ENCODE results near the gene DNAJC17.

Gene DNAJC17

DNA sequence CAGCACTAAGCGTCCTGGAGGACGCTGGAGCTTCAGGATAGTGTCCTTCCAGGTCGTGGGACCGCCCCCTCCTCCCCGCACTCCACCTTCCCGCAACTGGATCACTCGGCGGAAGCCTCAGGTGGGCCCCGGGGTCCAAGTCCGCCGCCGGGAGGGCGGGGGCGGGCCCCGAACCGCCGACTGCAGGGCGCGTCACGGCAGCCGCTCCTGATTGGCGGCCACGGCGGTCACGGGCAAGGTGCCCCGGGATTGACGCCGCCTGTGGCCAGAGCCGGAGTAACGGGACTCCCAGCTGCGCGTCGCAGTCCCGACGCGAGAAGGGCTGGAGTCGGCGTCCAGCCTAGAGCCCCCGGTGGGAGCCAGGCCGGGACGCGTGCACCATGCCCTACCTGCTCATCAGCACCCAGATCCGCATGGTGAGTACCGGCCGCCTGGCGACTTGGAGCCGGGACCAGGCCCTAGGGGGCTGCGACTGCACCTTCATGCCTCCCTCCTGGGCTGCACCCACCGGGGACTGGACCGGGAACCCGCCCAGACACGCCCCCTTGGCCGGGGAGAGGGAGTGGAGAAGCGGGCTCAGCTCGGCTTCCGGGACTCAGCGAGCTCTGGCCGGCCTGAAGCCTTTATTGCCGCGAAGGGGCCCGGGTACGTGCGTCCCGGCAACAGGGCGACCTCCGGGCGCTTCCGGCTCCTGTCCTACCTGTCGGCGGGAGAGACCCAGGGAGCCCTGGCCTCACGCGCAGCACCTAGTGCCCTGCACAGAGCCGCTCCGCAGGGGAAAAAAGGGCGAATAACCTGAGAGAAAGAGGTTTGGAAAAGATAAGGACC lies 43.3 kb downstream of the DNAJC17 start, which contains the start of gene GCHFR:
TSS of gene GCHFR (plus strand) at position 268 of the 828 bp plus-strand sequence. CDS start at position 381, 113 bp downstream.
- DNase-seq = peak; percentile 63

DNA sequence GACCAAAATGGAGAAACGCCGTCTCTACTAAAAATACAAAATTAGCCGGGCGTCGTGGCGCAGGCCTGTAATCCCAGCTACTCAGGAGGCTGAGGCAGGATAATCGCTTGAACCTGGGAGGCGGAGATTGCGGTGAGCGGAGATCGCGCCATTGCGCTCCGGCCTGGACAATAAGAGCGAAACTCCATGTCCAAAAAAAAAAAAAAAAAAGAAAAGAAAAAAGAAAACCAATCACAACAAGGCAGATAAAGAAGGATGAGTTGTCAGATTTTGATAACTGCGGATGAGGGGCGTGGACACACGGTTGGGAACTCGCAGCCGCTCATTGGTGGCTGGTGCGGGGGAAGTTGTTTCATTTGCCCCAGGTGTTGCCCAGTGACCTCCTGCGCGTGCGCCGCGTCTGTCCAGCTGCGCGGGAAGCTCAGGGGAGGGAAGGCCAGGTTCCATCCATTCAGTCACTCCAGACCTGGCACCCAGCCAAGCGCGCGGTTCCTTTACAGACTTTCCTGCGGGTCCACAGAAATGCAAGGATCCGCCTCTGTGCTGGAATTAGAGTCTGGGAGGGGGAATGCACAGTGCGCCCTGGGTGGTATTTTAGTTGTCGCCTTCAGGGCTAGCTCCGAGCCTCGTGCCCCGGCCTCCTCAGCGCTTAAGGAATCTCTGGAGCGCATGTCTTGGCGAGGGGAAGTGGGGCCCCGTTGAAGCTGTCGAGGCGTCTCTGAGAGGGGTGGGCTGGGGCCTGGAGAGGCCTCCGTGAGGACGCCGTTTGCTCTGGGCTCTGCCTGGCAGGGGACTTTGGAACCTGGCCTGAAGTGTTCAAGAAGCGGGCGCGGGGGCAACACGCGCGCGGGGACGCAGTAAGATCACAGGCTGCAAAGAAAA lies 44.1 kb downstream of the DNAJC17 start:
- DNase-seq = no peak

DNA sequence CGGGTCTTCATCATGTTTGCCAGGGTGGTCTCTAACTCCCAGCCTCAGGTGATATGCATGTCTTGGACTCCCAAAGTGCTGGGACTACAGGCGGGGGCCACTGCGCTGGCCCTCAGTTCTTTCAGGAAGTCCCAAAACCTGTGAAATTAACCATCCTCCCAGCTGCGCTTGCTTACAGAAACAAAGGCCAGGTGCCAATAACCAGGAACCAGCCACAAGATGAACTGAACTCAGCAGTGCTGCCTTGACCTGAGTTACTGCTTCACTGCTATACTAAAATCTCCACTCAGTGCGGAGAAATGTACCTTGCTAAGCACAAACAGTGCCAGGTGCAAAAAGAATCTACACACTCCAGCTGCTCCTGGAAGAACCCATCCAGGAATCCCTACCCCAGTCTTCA lies 47.3 kb downstream of the DNAJC17 start:
- no peak for DNase-seq

DNA sequence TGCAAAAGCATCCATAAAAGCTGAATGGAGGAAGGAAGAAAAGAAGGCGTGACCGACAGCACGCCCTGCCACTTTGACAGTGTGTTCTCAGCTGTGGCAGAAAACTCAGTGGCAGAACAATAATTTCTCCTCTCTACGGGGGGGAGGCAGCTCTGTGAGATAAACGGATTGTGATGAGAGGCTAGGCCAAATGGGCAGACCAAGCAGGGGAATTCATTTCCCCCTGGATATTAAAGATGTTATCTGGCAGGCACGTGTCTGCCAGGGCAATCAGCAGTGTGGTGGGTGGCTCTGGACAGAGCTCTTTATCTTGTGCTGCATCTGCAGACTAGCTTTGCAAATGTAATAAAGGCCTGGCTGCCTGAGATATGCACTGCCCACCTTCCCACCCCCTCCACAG lies 50.3 kb downstream of the DNAJC17 start:
- DNase-seq = no peak

DNA sequence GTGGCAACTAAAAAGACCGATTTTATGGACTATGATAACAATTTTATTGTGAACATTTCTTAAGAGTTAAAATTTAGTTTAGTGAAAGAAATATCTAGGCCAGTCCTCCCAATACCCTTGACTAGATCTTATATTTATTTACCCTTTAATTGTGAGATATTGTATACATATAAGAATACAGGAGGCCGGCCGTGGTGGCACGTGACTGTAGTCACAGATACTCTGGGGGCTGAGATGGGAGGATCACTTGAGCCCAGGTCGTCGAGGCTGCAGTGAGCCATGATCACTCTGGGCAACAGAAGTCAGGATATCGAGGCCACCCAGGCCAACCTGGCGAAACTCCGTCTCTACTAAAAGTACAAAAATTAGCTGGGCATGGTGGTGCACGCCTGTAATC lies 51.5 kb downstream of the DNAJC17 start:
- no peak for DNase-seq

DNA sequence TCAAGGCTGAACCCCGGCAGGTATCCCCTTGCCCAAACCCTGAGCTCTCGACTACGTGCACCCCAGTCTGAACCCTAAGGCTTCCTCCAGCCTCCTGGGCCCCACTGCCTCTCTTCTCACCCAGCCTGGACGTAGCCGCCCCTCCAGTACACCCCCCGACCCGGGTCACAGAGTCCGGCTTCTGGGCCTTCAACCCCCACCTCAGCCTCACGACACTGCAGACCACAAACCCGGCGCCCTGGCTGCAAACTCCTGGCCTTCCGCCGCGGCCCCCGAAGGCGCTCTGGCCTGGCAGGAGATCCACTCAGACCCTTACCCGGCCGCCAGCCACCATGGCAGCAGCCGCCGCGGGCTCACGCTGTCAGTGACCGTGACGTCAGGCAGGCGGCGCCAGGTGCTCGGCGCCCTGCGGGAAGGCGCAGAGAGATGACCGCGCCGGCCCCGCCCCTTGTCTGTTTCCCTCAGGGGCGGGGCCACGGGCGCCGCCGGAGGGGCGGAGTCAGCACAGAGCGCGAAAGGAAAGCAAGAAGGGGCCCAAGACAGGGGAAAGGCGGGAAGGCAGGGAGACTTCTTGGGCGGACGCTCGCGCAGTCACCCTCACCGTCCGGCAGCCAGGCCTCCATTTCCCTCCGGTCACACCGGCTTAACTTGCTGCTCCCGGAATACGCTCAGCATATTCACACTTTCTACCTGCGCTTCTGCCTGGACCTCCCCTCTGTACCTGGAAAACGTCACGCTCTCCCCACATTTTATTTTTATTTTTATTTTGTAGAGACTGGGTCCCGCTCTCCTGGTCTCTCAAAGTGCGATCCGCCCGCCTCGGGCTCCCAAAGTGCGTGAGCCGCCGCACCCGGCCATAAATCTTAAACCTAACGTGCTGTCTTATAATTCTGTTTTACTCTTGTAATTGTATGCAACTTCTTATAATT lies 52.1 kb downstream of the DNAJC17 start, which contains the start of gene RMDN3:
TSS of gene RMDN3 (minus strand) at position 372 of the 929 bp plus-strand sequence. CDS start 471 bp downstream, outside the sequence.
- DNase-seq = peak; percentile 91

DNA sequence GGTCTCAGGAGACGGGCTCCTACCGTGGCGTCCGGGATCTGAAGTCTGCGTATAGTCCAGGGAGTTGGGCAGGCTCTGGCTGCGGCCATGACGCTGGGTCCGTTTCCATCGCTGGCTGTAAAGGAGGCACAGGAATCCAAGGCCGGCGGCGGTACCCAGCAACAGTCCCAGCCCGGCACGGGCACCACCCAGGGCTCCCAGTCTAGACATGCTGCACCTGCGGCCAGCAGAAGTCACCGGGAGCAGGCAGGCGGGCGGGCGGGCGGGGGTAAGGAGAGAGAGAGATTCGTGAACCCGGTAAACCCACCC lies 52.7 kb downstream of the DNAJC17 start:
- no peak for DNase-seq

DNA sequence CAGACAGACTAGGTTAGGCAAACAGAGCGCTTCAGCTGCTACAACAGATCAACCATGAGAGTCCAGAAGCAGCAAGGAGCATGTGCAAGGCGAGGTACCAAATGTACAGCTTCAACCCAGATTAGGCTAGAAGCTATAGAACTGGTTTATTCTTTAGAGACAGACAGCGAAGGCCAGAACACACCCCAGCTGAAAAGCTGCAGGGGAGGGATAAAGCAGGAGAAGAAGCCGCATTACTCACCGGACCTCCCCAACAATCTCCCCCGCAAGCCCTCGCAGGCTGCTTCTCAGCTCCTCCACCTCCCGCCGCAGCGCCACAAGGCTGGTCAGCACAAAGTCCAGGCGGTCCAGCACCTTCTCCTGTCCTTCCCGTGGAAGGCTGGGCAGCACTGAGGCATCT lies 55.5 kb downstream of the DNAJC17 start:
- DNase-seq = no peak

DNA sequence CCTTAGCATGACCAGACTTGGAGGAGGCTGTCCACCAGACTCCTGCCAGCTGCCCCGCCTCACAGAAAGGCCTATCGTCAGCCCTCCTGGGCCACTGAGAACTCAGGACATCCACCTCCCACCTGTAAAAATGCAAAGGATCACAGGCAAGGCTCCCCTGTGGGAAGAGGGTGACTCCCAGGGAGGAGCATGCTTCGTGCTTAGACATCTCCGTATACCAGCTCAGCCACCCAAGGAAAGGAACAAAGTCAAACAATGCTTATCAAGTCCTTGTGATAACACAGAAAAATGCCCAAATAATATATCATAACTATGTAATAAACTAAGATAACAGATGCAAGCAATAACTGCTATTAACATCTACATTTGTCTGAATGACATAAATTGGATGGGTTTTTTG lies 56.4 kb downstream of the DNAJC17 start:
- DNase-seq = no peak

DNA sequence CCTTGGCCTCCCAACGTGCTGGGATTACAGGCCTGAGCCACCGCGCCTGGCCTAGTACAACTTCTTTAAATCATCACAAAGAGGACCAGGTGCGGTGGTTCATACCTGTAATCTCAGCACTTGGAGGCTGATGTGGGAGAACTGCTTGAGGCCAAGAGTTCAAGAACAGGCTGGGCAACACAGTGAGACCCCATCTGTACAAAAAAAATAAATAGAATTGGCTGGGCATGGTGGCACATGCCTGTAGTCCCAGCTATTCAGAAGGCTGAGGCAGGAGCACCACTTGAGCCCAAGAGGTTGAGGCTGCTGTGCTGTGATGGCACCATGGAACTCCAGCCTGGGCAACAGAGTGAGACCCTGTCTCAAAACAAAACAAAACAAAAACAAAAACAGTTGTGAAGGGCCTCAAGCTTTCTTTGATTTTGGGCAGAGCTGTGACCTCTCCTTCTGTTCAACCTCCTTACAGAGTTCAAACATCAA lies 58.1 kb downstream of the DNAJC17 start:
- DNase-seq = no peak

DNA sequence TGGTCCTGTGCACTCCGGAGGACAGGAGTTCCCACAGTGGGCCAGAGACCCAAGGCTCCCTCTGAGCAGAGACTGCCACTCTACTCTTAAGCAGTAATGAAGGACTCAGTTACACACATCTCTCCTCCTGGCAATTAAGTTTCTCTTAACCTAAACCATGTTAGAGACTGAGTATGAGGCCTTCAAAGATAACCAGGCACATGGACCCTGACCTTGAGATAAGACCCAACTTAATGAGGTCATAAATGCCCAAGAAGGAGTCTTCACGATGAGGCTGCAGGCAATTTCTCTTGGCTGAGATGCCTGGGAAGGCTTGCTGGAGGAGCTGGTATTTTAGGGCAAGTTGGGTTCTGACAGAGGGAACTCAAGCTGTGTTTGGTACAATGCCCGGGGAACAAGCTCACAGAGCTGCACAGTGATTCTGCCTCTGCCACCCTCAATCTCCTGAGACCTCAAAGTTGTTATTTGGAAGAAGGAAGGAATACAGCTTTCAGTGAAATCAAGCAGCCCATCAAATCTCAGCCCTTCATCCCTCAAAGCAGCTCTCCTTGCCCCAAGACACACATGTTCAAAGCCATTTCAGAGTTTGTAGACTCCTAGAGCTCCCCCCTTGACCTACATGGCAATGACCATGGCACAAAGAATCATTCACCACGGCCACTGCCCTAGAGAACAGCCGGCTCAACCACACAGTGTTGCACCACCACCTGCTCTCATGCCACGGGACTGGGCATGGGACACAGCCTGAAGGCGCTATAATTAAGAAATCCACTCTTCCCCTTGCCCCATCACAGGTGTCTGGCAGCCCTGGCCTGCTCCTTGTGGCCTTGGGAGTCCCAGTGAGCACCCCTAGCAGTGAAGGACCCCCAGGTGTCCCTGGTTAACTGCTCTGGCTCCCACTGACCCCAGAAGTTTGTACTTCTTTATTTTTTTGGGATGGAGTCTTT lies 59.3 kb downstream of the DNAJC17 start:
- DNase-seq = no peak

DNA sequence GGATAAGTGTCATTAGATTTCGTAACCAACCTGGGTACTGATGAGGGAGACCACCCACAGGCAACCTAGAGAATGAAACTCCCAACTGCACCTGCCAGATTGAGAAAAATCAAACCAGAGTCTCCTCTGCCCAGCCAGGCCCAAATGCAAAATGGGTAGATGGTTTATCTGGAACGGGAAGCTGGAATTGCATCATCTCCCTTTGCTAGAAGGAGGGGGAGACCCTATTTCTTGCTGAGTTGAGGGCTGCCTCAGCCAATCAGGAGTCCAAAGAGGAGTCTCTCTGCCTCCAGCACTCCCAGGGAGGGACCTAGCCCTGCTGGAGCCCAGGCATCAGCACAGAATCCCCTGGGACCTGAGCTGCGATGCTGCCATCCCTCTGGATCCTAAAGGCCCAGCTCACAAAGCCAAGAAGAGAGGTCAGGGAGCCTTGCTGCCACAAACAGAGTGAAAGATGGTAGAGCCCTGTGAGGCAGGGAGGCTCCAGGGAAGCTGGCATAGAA lies 60.3 kb downstream of the DNAJC17 start:
- no peak for DNase-seq

DNA sequence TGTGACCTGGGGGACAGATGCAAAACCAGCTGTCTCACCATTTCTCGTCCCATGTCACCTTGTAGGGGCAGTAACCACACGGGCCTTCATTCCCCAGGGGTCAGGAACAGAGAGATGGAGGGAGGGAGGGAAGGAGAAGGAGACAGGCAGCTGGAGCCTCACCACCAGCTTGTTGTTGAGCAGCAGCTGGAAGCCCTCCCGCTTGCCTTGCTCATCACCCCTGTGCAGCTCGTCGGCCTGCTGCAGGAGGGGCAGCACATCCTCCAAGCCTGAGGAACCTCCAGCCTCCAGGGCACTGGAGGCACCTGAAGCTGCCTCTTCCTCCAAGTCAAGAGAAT lies 62.5 kb downstream of the DNAJC17 start:
- DNase-seq = no peak

DNA sequence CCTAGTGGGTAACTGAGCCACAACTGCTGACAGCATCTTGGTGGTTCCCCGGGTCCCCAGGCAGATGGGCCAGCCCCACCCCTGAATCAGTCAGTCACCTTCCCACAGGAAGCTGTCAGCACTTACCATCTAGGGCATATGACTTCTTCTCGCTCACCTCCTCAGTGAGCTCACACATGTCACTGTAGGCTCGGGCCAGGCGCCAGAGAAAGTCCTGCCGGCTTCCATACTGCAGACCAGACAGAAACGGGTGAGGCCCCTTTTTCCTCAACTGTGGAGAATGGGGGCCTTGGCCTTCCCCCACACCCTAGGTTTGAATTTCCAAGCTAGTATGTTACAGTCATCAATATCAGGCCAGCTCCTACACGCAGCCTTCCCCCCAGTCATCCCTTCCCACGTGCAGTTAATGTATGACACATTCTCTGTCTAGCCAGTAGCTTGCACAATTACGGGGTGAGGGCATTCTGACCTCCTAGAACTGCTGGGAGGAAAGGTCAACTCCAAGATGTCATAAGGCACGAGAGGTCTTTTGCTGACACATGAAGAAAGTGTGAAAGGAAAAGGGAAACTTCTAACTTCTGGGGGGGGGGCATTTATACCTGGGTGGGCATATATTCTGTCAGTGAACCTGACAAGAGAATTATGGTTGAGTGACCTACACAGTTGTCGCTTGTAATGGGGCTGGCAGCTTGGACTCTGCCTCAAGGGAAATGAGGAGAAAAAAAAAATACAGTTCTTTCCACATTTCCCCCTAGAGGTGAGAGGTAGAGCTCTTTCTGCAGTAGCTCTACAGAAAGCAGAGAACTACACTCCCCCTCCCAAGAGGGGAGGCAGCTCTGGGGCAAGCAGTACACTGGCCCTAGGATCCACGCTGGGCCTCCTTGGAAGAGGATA lies 63.1 kb downstream of the DNAJC17 start:
- peak; percentile 62 for DNase-seq

DNA sequence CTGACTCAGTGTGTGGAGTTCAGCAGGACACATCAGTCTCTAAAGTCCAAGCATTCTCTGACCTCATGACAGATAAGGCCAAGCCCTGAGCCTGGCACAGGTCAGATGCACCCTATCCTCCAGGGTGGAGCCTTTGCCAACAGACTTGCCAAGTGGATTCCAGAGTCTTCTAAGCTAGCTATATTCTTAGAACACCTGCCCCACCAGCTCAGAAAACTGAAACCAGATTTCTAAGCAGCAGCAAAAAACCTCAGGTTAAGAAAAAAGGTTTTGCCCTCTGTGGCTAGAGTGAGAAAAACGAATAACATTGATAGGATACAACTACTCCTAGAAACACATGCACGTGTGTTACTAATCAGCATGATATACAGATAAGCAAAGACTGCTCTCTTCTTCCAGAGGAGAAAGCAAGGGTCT lies 63.8 kb downstream of the DNAJC17 start:
- DNase-seq = no peak

DNA sequence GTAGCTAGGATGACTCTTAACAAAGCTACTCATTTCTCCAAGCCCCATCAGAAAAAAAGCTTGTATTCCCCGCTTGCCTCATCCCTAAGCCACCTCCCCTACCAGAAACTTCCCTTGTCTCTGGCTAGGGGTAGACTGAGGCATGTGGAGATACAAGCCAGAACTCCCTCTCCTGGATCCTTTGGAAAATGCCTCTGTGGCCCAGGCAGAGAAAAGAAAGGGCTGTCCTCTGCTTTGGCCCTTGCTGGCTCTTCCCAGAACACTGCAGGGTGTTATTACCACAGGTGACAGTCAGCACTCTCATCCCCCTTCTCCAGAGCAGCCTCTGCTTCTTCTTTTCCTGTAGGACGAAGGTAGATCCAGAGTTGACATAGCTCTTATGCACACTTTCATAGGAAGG lies 67.4 kb downstream of the DNAJC17 start:
- no peak for DNase-seq

DNA sequence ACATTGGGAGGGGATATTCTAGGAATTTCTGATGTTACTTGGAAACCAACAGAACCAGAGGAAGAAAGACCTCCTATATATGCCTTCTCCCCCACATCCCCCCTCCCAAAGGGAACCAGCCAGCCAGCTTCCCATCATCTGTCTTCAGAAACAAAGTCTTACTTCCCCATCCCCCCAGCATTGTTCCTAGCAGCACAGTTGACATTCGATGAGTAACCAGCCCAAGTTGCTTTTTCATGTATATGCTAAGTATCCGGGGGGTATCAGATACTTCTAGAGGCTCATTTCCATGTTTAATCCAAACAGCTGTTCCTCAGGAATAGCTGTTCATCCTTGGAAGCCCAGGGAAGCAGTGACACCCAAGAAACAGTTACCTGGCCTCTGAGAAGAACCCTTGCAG lies 68.2 kb downstream of the DNAJC17 start:
- no peak for DNase-seq

DNA sequence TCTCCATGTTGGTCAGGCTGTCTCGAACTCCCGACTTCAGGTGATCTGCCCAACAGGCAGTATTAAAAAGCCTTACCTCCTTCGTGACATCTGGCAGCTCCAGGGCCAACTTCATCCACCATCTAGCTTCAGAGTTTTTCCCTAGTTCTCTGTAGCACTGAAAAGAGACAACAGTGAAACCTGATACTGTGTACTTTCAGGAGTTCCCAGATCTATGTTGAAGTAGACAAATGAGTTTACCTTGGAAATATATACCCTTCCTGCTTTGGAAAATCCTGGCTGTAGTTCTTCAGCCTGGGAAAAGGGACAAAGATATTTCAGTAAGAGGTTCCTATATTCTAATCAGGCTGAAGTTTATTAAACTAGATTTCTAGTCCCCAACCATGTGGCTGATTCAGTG lies 70.2 kb downstream of the DNAJC17 start:
- no peak for DNase-seq

DNA sequence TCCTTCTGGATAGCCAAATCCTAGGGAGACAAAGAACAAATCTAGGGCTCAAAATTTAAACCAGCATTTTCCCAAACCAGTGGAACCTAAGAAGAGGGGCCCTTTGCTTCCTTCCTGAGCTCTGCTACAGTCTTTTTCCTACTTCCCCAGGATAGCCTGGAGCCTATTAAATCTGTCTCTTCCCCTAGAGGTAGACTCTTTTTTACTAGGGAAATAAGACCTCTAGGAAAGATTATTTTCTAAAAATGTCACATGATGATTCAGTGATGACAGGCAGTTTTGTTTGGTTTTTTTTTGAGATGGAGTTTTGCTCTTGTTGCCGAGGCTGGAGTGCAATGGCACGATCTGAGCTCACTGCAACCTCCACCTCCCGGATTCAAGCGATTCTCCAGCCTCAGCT lies 70.7 kb downstream of the DNAJC17 start:
- no peak for DNase-seq

DNA sequence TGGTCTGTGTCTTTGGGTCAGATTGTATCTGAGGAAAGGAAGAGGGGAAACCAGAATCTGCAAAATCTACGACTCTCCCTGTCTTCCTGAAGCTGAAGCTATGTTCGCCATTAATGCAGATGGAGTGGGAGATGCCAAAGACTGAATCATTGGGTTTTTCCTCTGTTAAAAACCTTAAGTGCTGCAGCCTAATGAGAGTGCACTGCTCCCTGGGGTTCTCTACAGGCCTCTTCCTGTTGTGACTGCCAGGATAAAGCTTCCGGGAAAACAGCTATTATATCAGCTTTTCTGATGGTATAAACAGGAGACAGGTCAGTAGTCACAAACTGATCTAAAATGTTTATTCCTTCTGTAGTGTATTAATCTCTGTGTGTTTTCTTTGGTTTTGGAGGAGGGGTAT lies 76.2 kb downstream of the DNAJC17 start:
- DNase-seq = no peak
